Measurements from ENCODE around the gene ACBD4. TPM values are rescaled to one million over a fixed set of nuclear protein-coding genes. Genes with fewer than 3 reads are reported as not detected.

ACBD4 gene
- total and polyA plus RNA-seq, 10 donors, result 14.1 to 32.8 (median 21.6) TPM

- WGBS, 5 donors, result 91 to 95% (median 93%) methylated on average over 10 to 11 of the region's 11 CpGs
- no peak for TF ChIP-seq POLR2AphosphoS5 (IDR thresholded peaks at IDR 0.05)
- TF ChIP-seq CTCF (IDR thresholded peaks at IDR 0.05 in 8 of 11, conservative IDR thresholded peaks at IDR 0.05 in 3 of 11), result no peak
- no peak for TF ChIP-seq POLR2A (IDR thresholded peaks at IDR 0.05)
Measured at GRCh38 chr17:45137561-45138305, 2.2 kb downstream of the ACBD4 start.

GRCh38 chr17:45138911-45139532 lies 3.5 kb downstream of the ACBD4 start:
- Histone ChIP-seq H3K4me1 (peaks cover 9 to 38% (median 31%) of the 10 kb centered on the region in 6 donors), H3K9me3 (no peaks in the 10 kb centered on the region), H3K4me3 (no peak overlapping the region), H3K27me3 (replicated peaks in 1 of 7) (no peaks in the 10 kb centered on the region), H3K27ac (no peak overlapping the region), H3K36me3 (peaks cover 0 to 31% (median 0%) of the 10 kb centered on the region in 6 donors)
- no peak for TF ChIP-seq POLR2A (IDR thresholded peaks at IDR 0.05)
- no peak for TF ChIP-seq POLR2AphosphoS5 (IDR thresholded peaks at IDR 0.05)
- no peak for TF ChIP-seq CTCF (IDR thresholded peaks at IDR 0.05 in 8 of 11, conservative IDR thresholded peaks at IDR 0.05 in 3 of 11)
- intact Hi-C loops (cut with DNase I; ENCODE audit: low total_unique reads), result no loop called here
- 87 to 95% (median 89%) methylated on average over 10 to 14 of the region's 14 CpGs for WGBS, 5 donors
- DNase-seq, result peak; percentile 64

More at GRCh38 chr17:45137561-45138305, 2.2 kb downstream of the ACBD4 start:
- no peak overlapping the region for H3K4me3 ChIP-seq
- peaks cover 0 to 31% (median 0%) of the 10 kb centered on the region in 6 donors for H3K36me3 ChIP-seq
- H3K27ac ChIP-seq, result no peak overlapping the region
- peaks cover 9 to 35% (median 24%) of the 10 kb centered on the region in 6 donors for H3K4me1 ChIP-seq
- intact Hi-C loops (cut with DNase I; ENCODE audit: low total_unique reads), result no loop called here
- DNase-seq, result peak; percentile 70
- no peaks in the 10 kb centered on the region for H3K27me3 ChIP-seq (replicated peaks in 1 of 7)
- H3K9me3 ChIP-seq, result no peaks in the 10 kb centered on the region

- Histone ChIP-seq H3K9me3 (no peaks in the 10 kb centered on the region), H3K4me1 (peaks cover 10 to 43% (median 36%) of the 10 kb centered on the region in 6 donors), H3K27me3 (replicated peaks in 1 of 7) (no peaks in the 10 kb centered on the region), H3K27ac (no peak overlapping the region), H3K4me3 (no peak overlapping the region), H3K36me3 (peaks cover 0 to 31% (median 0%) of the 10 kb centered on the region in 6 donors)
- no peak for TF ChIP-seq POLR2A (IDR thresholded peaks at IDR 0.05)
- no peak for TF ChIP-seq CTCF (IDR thresholded peaks at IDR 0.05 in 8 of 11, conservative IDR thresholded peaks at IDR 0.05 in 3 of 11)
- TF ChIP-seq POLR2AphosphoS5 (IDR thresholded peaks at IDR 0.05), result no peak
- intact Hi-C loops (cut with DNase I; ENCODE audit: low total_unique reads), result no loop called here
- 85 to 92% (median 89%) methylated on average over 4 of the region's 4 CpGs for WGBS, 5 donors
- DNase-seq, result peak; percentile 18
Measured at GRCh38 chr17:45139533-45139920, 4.0 kb downstream of the ACBD4 start.

- H3K27ac ChIP-seq, result peak overlapping the region; percentile 85 to 91 (median 90)
- no peaks in the 10 kb centered on the region for H3K9me3 ChIP-seq
- TF ChIP-seq CTCF (IDR thresholded peaks at IDR 0.05 in 8 of 11, conservative IDR thresholded peaks at IDR 0.05 in 3 of 11), result no peak
- no peak for TF ChIP-seq POLR2A (IDR thresholded peaks at IDR 0.05)
- TF ChIP-seq POLR2AphosphoS5 (IDR thresholded peaks at IDR 0.05), result no peak
- peak overlapping the region in 4 of 8 donors; percentile 27 to 67 (median 48) for H3K4me3 ChIP-seq
- intact Hi-C loops (cut with DNase I; ENCODE audit: low total_unique reads), result no loop called here
- DNase-seq, result peak; percentile 69
- peaks cover 0 to 19% (median 0%) of the 10 kb centered on the region in 6 donors for H3K36me3 ChIP-seq
- peaks cover 16 to 46% (median 42%) of the 10 kb centered on the region in 6 donors for H3K4me1 ChIP-seq
- H3K27me3 ChIP-seq (replicated peaks in 1 of 7), result no peaks in the 10 kb centered on the region
- WGBS, 5 donors, result 81 to 87% (median 86%) methylated on average over 13 of the region's 13 CpGs
Measured at GRCh38 chr17:45143094-45143670, 7.7 kb downstream of the ACBD4 start.

All from spleen (tissue), 11 donors.